GM18909 (cell line): ENCODE results near the gene ANKEF1.
"Not testable (repeated sequence)": the region's sequence is repeated elsewhere in the genome, so short reads cannot be mapped to it uniquely, and the experiment has no call there.

Source experiments
- ATAC-seq: cut with Tn5 transposase; IDR thresholded peaks from one replicate; pipeline ENCODE4 v1.9.1; 2021; ENCODE audit warnings: mild to moderate bottlenecking; ENCODE audit not compliant: unreplicated experiment, poor library complexity

Gene ANKEF1

GRCh38 chr20:10031451-10032215 lies 3.2 kb upstream of the ANKEF1 start:
- ATAC-seq: not testable (repeated sequence)

DNA sequence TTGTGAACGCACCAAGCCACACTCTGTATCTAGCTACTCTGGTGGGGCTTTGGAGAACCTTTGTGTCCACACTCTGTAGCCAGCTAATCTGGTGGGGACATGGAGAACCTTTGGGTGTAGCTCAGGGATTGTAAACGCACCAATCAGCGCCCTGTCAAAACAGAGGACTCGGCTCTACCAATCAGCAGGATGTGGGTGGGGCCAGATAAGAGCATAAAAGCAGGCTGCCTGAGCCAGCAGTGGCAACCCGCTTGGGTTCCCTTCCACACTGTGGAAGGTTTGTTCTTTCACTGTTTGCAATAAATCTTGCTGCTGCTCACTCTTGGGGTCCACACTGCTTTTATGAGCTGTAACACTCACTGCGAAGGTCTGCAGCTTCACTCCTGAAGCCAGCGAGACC lies 2.5 kb upstream of the ANKEF1 start:
- not testable (repeated sequence) for ATAC-seq

GRCh38 chr20:10033905-10034650 lies 709 bp upstream of the ANKEF1 start:
- ATAC-seq: no peak

DNA sequence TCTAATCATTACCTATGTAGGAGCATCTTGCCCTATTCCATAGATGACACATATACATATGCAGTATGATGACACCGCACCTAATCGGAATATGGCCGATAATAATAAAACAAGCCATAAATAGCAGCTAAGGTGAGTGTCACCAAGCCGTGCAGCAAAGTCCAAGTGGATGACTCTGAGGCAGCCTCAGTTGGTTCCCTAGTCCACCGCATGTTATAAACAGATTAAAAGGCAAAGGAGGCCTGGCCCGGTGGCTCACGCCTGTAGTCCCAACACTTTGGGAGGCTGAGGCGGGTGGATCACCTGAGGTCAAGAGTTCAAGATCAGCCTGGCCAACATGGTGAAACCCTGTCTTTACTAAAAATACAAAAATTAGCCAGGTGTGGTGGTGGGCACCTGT lies 1.5 kb downstream of the ANKEF1 start:
- not testable (repeated sequence) for ATAC-seq

DNA sequence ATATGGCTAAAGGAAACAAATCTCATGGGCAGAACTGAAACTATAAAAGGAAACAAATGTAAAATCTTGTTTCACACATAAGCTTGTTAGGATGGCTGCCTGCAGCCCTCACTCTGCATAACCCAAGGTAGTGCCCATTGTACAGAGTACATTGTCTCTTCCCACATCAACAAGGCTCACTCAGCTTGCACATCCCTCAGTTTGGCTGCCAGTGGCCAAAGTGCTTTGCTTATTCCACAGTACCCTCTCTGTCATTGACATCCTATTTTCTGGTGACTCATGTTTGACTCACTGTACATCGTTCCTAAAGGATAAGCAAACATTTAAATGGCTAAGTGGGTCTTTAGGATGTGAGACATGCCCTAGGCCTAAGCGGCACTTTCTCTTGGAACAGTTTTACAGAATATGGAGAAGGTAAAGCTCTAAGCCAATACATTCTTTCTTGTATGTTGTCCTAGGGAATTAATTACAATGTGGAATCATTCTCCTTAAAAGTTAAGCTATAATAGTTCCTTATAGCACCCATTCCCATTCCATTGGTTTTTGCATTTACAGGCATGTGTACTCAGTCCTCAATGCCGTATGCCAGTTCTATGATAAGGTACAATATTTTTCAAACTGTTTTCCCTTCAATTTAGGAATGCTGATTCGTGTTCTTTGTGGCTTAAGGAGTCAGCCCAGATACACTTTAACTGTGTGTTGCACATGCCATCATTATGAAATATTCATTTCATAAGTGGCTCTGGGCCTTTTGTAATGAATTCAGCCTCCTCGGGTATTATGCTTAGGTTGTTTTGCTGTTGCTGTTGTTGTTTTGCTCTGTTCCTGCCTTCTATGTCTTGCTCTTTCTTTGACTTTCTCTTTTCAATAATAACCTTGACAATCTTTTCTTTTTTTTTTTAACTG lies 5.5 kb downstream of the ANKEF1 start:
- no peak for ATAC-seq

DNA sequence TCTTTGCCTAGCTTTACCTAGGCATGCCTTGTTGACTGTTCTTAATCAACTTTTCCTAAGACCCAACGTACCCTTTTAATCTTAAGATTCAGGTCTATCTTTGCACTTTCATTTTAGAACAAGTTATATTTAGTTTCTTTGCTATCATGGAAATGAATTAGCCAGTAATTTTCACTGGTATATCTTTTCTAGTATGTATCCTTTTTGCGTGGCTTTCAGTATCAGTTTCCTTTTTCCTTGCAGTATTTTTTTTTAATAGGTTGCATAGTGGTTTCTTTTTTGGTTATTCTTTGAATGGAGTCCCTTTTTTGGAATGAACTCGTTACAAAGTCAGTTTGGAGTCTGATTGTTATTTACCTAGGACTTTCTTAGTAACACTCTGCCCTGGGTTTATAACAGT lies 7.3 kb downstream of the ANKEF1 start:
- no peak for ATAC-seq

DNA sequence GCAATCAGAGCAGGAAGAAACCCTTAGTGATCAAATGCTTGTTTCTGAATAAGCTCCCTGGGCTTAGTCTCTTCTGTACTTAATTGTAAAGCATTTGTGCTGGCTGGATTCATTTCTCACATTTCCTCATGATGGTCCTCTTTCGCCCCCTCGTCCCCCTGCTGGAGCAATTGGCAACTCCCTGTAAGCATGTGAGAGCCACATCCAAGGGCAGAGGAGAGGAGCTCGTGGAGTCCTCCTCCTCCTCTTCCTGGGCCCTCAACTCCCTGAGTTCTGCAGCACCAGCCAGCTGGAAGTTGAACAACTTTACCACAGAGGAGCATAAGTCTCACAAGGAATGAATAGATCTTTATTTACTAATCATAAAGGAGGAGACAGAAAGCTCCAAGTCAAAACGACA lies 12.6 kb downstream of the ANKEF1 start:
- ATAC-seq: no peak

- ATAC-seq: no peak
Observed at GRCh38 chr20:10051185-10051584, 16.4 kb downstream of the ANKEF1 start.

DNA sequence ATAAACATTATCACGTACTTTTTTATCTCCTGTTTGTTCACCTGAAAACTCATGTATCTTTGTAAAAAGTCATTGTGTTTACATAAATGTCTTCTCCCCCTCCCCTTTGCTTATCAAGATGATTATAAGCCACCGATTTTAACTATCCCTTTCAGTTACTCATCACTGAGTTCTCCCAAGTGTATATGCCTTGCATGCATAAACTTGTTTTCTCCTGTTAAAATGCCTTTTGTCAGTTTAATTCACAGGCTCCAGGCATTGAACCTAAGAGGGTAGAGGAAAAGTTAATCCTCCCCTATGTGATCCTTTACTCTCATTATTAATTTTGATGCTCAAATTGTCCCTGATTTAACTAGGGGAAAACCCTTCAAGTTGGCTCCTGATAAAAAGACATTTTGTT lies 24.2 kb downstream of the ANKEF1 start:
- ATAC-seq: no peak

DNA sequence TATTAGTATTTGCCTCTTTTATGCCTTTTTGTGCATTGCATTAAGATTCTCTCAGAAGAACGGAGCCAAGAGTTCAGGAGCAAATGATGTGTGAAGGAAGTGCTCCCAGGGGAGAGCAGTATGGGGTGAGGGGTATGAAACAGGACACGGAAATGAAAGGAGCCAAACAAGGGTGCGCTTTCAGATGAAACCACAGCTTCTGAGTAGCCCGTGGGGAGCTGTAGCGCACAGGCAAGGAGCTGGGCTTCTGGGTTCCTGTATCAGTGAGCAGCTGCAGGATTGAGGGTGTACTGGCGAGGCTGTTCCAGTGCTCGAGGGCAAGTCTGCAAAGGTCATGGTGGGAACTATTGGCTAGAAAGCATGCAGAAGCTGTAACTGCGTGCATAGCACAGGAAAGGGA lies 25.4 kb downstream of the ANKEF1 start:
- peak; percentile 98 for ATAC-seq

DNA sequence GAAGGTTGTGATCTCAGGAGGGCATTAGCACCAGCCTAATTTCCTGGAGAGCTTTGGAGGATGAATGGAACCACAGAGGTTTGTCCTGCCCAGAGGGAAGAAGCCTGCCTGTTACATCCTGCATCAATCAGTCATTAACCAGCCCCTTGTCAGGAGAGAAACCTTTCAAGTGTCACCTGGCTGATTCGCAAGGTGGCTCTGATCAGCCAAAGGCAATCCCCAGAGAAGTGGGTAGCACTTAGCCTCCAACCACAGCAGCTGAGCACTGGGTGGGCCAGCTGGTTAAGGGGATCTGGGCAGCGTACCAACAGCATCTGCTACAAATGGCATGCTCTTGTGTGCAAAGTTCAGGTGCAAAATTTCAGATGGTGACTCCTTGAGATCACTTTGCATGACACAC lies 26.9 kb downstream of the ANKEF1 start:
- ATAC-seq: no peak

DNA sequence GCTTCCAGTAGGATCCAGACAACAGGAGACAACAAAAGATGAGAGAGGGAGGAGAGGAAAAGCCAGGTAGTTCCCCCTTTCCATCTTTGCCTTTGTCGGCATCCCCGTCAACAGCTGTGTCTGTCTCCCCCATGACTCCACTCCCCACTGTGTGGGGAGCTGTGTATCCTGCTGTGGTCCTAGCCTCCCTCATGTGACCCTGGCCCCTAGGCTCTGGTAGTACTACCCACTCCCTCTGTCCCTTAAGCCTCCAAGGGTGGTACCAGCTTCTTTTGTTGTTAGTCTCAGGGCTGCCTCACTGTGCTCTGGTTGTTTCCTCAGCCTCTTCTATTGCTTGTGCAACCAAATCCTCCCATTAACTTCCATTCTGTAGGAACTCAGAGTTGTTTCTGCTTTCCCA lies 28.7 kb downstream of the ANKEF1 start:
- no peak for ATAC-seq

GRCh38 chr20:10064611-10065010 lies 29.8 kb downstream of the ANKEF1 start:
- no peak for ATAC-seq

GRCh38 chr20:10065154-10065833 lies 30.5 kb downstream of the ANKEF1 start:
- no peak for ATAC-seq

- ATAC-seq: no peak
Observed at GRCh38 chr20:10067321-10067720, 32.5 kb downstream of the ANKEF1 start.

DNA sequence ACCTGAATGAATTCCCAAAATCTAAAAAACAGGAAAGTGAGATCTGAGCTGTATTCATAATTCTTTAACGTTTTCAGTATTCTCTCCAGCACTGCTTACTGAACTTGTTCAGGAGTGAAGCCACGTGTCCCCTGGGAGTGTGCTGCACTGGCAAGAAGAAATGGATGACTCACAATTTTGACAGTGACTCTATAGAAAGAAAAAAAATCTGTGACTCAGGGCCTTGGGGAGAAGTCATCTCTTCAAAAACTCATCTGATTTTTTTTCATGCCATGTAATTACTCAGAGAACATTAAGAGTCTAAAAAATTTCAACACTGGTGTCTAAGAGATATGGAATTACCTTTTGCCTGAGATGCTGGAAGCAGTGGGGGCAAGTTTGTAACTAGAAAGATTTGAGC lies 39.7 kb downstream of the ANKEF1 start:
- no peak for ATAC-seq

- ATAC-seq: no peak
Observed at GRCh38 chr20:10075606-10076005, 40.8 kb downstream of the ANKEF1 start.

GRCh38 chr20:10076126-10077080 lies 41.6 kb downstream of the ANKEF1 start:
- ATAC-seq: no peak

DNA sequence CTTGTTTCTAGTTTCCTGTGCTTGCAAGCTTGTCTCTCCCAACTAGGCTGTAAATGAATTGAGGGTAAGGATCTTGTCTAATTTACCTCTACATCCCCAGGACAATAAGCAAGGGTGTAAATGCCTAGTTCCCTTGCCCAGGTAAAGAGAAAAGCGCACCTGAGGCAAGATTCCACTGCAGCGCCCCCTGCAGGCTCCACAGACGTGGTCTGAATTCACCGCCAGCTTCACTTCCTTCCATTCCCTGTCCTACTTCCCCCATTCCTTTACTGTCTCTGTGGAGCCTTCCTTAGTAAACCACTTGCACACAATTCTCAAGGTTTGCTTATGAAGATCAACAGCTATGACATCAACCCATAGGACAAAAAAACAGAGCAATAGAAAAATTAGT lies 42.3 kb downstream of the ANKEF1 start:
- ATAC-seq: no peak
